GM23338 (cell line): ENCODE data around the gene PNPLA3. TPM values are rescaled to one million over a fixed set of nuclear protein-coding genes. Genes with fewer than 3 reads are reported as not detected.

ENCODE experiments used
- ATAC-seq: fragments of 200-7000 bp; cut with Tn5 transposase; 3 replicates; pipeline ENCODE4 v1.9.1; 2020
- DNase-seq: peaks from one replicate; pipeline ENCODE4 v3.0.0-alpha.2; 2015; ENCODE audit warnings: low spot score
- H2AFZ ChIP-seq: fragments of 200-600 bp; sonication (generic); 2 replicates; pipeline ENCODE4 v1.8.0; 2016; ENCODE audit warnings: antibody characterized with exemption, mild to moderate bottlenecking, moderate library complexity
- H3F3A ChIP-seq: fragments of 200-600 bp; sonication (generic); replicated peaks from 2 replicates; pipeline ENCODE4 v1.8.0; 2017; ENCODE audit warnings: antibody characterized with exemption, mixed run types, low read depth
- H3K27ac ChIP-seq: fragments of 200-600 bp; sonication (generic); 2 replicates; pipeline ENCODE4 v1.6.1; 2016; ENCODE audit warnings: low read depth
- H3K27me3 ChIP-seq: fragments of 200-600 bp; sonication (generic); 2 replicates; pipeline ENCODE4 v1.8.0; 2016; ENCODE audit warnings: mild to moderate bottlenecking, mixed run types, moderate library complexity; ENCODE audit not compliant: insufficient read depth
- H3K36me3 ChIP-seq: fragments of 200-600 bp; sonication (generic); 2 replicates; pipeline ENCODE4 v1.8.0; 2016; ENCODE audit warnings: mild to moderate bottlenecking; ENCODE audit not compliant: insufficient read depth
- H3K4me1 ChIP-seq: fragments of 200-600 bp; sonication (generic); 2 replicates; pipeline ENCODE4 v1.8.0; 2016; ENCODE audit warnings: mild to moderate bottlenecking, moderate library complexity; ENCODE audit not compliant: insufficient read depth
- H3K4me2 ChIP-seq: fragments of 200-600 bp; sonication (generic); 2 replicates; pipeline ENCODE4 v1.7.1; 2017; ENCODE audit warnings: mixed run types
- H3K4me3 ChIP-seq: fragments of 200-600 bp; sonication (generic); 2 replicates; pipeline ENCODE4 v1.6.1; 2016; ENCODE audit warnings: mixed run types
- H3K79me2 ChIP-seq: fragments of 200-600 bp; sonication (generic); replicated peaks from 2 replicates; pipeline ENCODE4 v1.8.0; 2017; ENCODE audit warnings: mild to moderate bottlenecking; ENCODE audit not compliant: insufficient read depth
- H3K9me2 ChIP-seq: fragments of 200-600 bp; sonication (generic); 2 replicates; pipeline ENCODE4 v1.8.0; 2017; ENCODE audit not compliant: insufficient read depth
- H4K20me1 ChIP-seq: fragments of 200-600 bp; sonication (generic); replicated peaks from 2 replicates; pipeline ENCODE4 v1.8.0; 2017; ENCODE audit warnings: mild to moderate bottlenecking; ENCODE audit not compliant: insufficient read depth
- H3K27ac Mint-ChIP-seq: 2 replicates; pipeline ENCODE4 v1.8.0; 2020; ENCODE audit warnings: inconsistent platforms, mild to moderate bottlenecking, moderate library complexity, mixed read lengths
- H3K27me3 Mint-ChIP-seq: 3 replicates; pipeline ENCODE4 v1.8.0; 2022; ENCODE audit warnings: low read depth, mild to moderate bottlenecking, moderate library complexity, mixed read lengths, inconsistent platforms; ENCODE audit not compliant: insufficient read depth, poor library complexity
- H3K36me3 Mint-ChIP-seq: 3 replicates; pipeline ENCODE4 v1.8.0; 2021; ENCODE audit warnings: low read depth, mild to moderate bottlenecking, inconsistent platforms, moderate library complexity, mixed read lengths
- H3K4me1 Mint-ChIP-seq: 3 replicates; pipeline ENCODE4 v1.8.0; 2020; ENCODE audit warnings: mild to moderate bottlenecking, inconsistent platforms, mixed read lengths
- H3K4me3 Mint-ChIP-seq: 3 replicates; pipeline ENCODE4 v1.8.0; 2021; ENCODE audit warnings: moderate library complexity, mild to moderate bottlenecking, inconsistent platforms, mixed read lengths
- H3K9me3 Mint-ChIP-seq: 3 replicates; pipeline ENCODE4 v1.8.0; 2020; ENCODE audit warnings: moderate library complexity, mild to moderate bottlenecking, inconsistent platforms, mixed read lengths
- EZH2 ChIP-seq: fragments of 200-600 bp; sonication (generic); IDR thresholded peaks from one replicate; pipeline ENCODE4 v1.8.0; 2017; ENCODE audit warnings: antibody characterized with exemption, mild to moderate bottlenecking, low read depth; ENCODE audit not compliant: unreplicated experiment
- JUNB ChIP-seq: IDR thresholded peaks from one replicate; pipeline ENCODE4 v1.6.1; 2016; ENCODE audit warnings: antibody characterized with exemption; ENCODE audit not compliant: unreplicated experiment
- NANOG ChIP-seq: IDR thresholded peaks from 2 replicates; pipeline ENCODE4 v1.6.1; 2016; ENCODE audit warnings: antibody characterized with exemption, borderline replicate concordance
- POLR2AphosphoS5 ChIP-seq: IDR thresholded peaks from 2 replicates; pipeline ENCODE4 v1.6.1; 2016; ENCODE audit warnings: antibody characterized with exemption, low read depth
- STAT1 ChIP-seq: IDR thresholded peaks from one replicate; pipeline ENCODE4 v1.6.1; 2016; ENCODE audit warnings: antibody characterized with exemption; ENCODE audit not compliant: unreplicated experiment
- ZNF114 ChIP-seq: fragments of 250-450 bp; sonication (Bioruptor Pico); IDR thresholded peaks from 2 replicates; pipeline ENCODE4 v1.5.0; 2020; ENCODE audit warnings: mild to moderate bottlenecking, moderate library complexity
- ZNF331 ChIP-seq: fragments of 250-450 bp; sonication (Bioruptor Pico); IDR thresholded peaks from 2 replicates; pipeline ENCODE4 v1.5.0; 2020; ENCODE audit warnings: low read depth, mild to moderate bottlenecking, moderate library complexity
- polyA plus RNA-seq: library from polyadenylated mRNA; unstranded; fragments of >200 nt; fragmentation: Nextera tagmentation; extraction: Ambion mirVana; gene quantifications from 2 replicates; pipeline ENCODE4 v1.2.1, GENCODE V29; 2016
- total RNA-seq: library from RNA; depleted of rRNA; stranded (reverse); fragments of >200 nt; shearing (Covaris generic); gene quantifications from 2 replicates; pipeline ENCODE4 v1.2.3, GENCODE V29; 2014
- TF ChIP-seq, protein P1 (sequence below), 2 experiments: fragments of 200-600 bp in 1 of 2; sonication (generic) in 1 of 2; conservative IDR thresholded peaks; 2 replicates each; pipeline versions ENCODE4 v1.5.1 to v1.6.1; 2016 to 2017; ENCODE audit warnings: antibody characterized with exemption in 2 of 2, low read depth in 2 of 2, mild to moderate bottlenecking in 2 of 2, moderate library complexity in 1 of 2
- TF ChIP-seq, protein P2 (sequence below): fragments of 250-450 bp; sonication (Bioruptor Pico); IDR thresholded peaks from 2 replicates; pipeline ENCODE4 v1.5.0; 2020; ENCODE audit warnings: mild to moderate bottlenecking, moderate library complexity

Gene PNPLA3
- total and polyA plus RNA-seq, 2 experiments from 2014 or later, result 17.7 to 23.4 TPM

DNA sequence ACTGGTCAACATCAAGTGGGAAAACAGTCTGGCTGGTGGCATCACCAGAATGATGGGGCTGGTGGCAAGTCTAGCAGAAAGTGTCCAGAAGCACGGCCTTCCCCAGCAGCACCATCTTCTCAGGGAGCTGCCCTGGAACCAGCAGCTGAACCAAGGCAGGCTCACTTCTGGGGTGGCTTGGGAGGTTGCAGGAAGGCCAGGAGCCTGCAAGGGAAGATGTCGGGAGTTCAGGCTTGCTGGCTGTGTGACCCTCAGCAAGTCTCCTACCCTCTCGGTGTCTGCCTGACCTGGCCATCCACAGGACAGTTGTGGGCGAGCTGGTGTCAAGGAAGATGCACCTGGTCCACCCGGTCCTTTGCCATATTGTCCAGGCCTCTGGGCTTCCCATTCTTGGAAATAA, 29.5 kb upstream of the PNPLA3 start:
- Histone ChIP-seq H3K36me3 (no peaks in the 10 kb centered on the region), H3K4me3 (no peak overlapping the region), H3K9me2 (no peaks in the 10 kb centered on the region), H3K4me2 (no peak overlapping the region), H3K27me3 (peaks cover 6% of the 10 kb centered on the region), H3K27ac (no peak overlapping the region), H4K20me1 (0 out of 2 replicates have a peak, but pooled peaks cover 3% of the 10 kb centered on the region), H3K4me1 (no peaks in the 10 kb centered on the region), H3K79me2 (no peaks in the 10 kb centered on the region), H3F3A (no peaks in the 10 kb centered on the region; the same call in 1 of the 2 replicates), H2AFZ (no peak overlapping the region)
- ATAC-seq, result no peak
- no peak for TF ChIP-seq STAT1
- no peak for DNase-seq
- H3K4me1 Mint-ChIP-seq, result peaks cover 6% of the 10 kb centered on the region; the same call in 2 of the 3 replicates
- no peak overlapping the region for H3K4me3 Mint-ChIP-seq
- H3K27ac Mint-ChIP-seq, result no peak overlapping the region
- H3K36me3 Mint-ChIP-seq, result no peaks in the 10 kb centered on the region
- no peaks in the 10 kb centered on the region for H3K9me3 Mint-ChIP-seq
- H3K27me3 Mint-ChIP-seq, result peaks cover 15% of the 10 kb centered on the region

DNA sequence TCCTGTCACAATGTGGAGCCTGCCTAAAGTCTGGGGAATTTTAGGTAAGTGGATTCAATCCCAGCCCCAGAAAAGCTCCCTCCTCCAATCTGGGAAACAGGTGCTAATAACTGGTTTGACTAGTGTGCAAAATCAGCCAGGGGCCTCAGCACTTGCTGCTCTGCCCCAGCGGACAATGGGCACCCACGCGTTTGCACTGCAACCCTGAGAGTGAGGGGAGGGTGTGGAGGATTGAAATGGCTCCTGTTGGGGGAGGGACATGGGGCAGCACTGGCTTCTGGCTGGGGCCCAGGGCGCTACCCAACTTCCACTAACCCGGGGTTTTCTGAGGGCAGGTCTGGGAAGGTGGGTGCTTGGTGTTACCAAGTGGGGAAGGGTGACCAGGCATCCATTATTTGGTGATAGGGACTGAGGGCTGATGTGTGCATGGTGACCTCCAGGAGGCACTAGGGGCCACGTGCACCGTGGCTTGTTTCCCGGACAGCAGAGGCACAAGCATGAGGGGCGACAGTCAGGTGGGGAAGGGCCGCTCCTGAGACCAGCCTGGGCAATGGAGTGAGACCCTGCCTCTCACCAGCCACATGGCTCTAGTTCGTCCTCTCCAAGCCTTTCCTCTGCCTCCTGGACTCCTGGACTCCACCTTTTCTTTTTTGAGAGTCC, 27.5 kb upstream of the PNPLA3 start:
- TF ChIP-seq, protein P1, sequence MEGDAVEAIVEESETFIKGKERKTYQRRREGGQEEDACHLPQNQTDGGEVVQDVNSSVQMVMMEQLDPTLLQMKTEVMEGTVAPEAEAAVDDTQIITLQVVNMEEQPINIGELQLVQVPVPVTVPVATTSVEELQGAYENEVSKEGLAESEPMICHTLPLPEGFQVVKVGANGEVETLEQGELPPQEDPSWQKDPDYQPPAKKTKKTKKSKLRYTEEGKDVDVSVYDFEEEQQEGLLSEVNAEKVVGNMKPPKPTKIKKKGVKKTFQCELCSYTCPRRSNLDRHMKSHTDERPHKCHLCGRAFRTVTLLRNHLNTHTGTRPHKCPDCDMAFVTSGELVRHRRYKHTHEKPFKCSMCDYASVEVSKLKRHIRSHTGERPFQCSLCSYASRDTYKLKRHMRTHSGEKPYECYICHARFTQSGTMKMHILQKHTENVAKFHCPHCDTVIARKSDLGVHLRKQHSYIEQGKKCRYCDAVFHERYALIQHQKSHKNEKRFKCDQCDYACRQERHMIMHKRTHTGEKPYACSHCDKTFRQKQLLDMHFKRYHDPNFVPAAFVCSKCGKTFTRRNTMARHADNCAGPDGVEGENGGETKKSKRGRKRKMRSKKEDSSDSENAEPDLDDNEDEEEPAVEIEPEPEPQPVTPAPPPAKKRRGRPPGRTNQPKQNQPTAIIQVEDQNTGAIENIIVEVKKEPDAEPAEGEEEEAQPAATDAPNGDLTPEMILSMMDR (conservative IDR thresholded peaks at IDR 0.05; ENCODE audit: low read depth in 2 of 2), result peak; percentile 32 to 59
- TF ChIP-seq POLR2AphosphoS5, result no peak
- no peak overlapping the region for H3K4me3 ChIP-seq
- DNase-seq, result peak; percentile 60
- no peak overlapping the region for H3K27ac Mint-ChIP-seq
- H4K20me1 ChIP-seq, result no peaks in the 10 kb centered on the region
- H3F3A ChIP-seq, result no peaks in the 10 kb centered on the region; the same call in 1 of the 2 replicates
- no peaks in the 10 kb centered on the region; the same call in 2 of the 3 replicates for H3K4me1 Mint-ChIP-seq
- no peaks in the 10 kb centered on the region for H3K27me3 ChIP-seq
- ATAC-seq, result peak; percentile 7
- H3K4me2 ChIP-seq, result no peak overlapping the region
- peak overlapping the region; percentile 93 for H2AFZ ChIP-seq
- no peaks in the 10 kb centered on the region for H3K36me3 Mint-ChIP-seq
- peaks cover 15% of the 10 kb centered on the region for H3K27me3 Mint-ChIP-seq
- no peaks in the 10 kb centered on the region for H3K36me3 ChIP-seq
- H3K4me3 Mint-ChIP-seq, result no peak overlapping the region
- H3K4me1 ChIP-seq, result no peaks in the 10 kb centered on the region
- H3K79me2 ChIP-seq, result no peaks in the 10 kb centered on the region
- no peak overlapping the region for H3K27ac ChIP-seq
- no peaks in the 10 kb centered on the region for H3K9me3 Mint-ChIP-seq
- no peaks in the 10 kb centered on the region for H3K9me2 ChIP-seq

DNA sequence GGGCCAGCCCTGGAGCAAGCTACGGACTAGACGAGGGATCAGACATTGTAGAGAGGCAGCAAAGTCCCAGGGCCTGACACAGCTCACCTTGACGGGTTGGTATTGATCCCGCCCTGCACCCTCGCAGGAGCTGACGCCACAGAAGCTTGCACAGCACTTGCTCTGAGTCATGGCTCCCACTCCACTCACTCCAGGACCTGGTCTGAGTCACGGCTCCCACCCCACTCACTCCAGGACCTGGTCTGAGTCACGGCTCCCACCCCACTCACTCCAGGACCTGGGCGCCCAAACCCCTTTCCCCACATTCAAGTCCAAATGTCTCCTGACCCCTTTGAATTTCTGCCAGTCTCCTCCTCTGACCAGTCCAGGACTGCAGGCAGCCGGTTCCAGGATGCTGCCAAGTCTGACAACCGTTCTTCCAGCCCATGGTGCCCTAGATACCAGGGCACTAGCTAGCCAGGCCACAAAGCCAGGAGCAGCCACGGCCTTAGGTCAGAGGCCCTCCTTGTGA, 25.8 kb upstream of the PNPLA3 start:
- Histone ChIP-seq H3K27me3 (no peaks in the 10 kb centered on the region), H3K4me2 (no peak overlapping the region), H3K4me1 (no peaks in the 10 kb centered on the region), H2AFZ (no peak overlapping the region), H3K9me2 (no peaks in the 10 kb centered on the region), H4K20me1 (no peaks in the 10 kb centered on the region), H3K36me3 (no peaks in the 10 kb centered on the region), H3K27ac (no peak overlapping the region), H3K4me3 (no peak overlapping the region), H3K79me2 (no peaks in the 10 kb centered on the region), H3F3A (no peaks in the 10 kb centered on the region)
- Mint-ChIP-seq H3K4me3 (no peak overlapping the region), H3K27me3 (peaks cover 11% of the 10 kb centered on the region), H3K4me1 (no peaks in the 10 kb centered on the region; the same call in 2 of the 3 replicates), H3K36me3 (no peaks in the 10 kb centered on the region), H3K9me3 (no peaks in the 10 kb centered on the region), H3K27ac (no peak overlapping the region)
- ATAC-seq (no peak), DNase-seq (no peak)
- TF ChIP-seq NANOG (no peak), JUNB (no peak), ZNF331 (CRISPR knock-in tag) (no peak), EZH2 (no peak), ZNF114 (CRISPR knock-in tag) (no peak)
- TF ChIP-seq, protein P2, sequence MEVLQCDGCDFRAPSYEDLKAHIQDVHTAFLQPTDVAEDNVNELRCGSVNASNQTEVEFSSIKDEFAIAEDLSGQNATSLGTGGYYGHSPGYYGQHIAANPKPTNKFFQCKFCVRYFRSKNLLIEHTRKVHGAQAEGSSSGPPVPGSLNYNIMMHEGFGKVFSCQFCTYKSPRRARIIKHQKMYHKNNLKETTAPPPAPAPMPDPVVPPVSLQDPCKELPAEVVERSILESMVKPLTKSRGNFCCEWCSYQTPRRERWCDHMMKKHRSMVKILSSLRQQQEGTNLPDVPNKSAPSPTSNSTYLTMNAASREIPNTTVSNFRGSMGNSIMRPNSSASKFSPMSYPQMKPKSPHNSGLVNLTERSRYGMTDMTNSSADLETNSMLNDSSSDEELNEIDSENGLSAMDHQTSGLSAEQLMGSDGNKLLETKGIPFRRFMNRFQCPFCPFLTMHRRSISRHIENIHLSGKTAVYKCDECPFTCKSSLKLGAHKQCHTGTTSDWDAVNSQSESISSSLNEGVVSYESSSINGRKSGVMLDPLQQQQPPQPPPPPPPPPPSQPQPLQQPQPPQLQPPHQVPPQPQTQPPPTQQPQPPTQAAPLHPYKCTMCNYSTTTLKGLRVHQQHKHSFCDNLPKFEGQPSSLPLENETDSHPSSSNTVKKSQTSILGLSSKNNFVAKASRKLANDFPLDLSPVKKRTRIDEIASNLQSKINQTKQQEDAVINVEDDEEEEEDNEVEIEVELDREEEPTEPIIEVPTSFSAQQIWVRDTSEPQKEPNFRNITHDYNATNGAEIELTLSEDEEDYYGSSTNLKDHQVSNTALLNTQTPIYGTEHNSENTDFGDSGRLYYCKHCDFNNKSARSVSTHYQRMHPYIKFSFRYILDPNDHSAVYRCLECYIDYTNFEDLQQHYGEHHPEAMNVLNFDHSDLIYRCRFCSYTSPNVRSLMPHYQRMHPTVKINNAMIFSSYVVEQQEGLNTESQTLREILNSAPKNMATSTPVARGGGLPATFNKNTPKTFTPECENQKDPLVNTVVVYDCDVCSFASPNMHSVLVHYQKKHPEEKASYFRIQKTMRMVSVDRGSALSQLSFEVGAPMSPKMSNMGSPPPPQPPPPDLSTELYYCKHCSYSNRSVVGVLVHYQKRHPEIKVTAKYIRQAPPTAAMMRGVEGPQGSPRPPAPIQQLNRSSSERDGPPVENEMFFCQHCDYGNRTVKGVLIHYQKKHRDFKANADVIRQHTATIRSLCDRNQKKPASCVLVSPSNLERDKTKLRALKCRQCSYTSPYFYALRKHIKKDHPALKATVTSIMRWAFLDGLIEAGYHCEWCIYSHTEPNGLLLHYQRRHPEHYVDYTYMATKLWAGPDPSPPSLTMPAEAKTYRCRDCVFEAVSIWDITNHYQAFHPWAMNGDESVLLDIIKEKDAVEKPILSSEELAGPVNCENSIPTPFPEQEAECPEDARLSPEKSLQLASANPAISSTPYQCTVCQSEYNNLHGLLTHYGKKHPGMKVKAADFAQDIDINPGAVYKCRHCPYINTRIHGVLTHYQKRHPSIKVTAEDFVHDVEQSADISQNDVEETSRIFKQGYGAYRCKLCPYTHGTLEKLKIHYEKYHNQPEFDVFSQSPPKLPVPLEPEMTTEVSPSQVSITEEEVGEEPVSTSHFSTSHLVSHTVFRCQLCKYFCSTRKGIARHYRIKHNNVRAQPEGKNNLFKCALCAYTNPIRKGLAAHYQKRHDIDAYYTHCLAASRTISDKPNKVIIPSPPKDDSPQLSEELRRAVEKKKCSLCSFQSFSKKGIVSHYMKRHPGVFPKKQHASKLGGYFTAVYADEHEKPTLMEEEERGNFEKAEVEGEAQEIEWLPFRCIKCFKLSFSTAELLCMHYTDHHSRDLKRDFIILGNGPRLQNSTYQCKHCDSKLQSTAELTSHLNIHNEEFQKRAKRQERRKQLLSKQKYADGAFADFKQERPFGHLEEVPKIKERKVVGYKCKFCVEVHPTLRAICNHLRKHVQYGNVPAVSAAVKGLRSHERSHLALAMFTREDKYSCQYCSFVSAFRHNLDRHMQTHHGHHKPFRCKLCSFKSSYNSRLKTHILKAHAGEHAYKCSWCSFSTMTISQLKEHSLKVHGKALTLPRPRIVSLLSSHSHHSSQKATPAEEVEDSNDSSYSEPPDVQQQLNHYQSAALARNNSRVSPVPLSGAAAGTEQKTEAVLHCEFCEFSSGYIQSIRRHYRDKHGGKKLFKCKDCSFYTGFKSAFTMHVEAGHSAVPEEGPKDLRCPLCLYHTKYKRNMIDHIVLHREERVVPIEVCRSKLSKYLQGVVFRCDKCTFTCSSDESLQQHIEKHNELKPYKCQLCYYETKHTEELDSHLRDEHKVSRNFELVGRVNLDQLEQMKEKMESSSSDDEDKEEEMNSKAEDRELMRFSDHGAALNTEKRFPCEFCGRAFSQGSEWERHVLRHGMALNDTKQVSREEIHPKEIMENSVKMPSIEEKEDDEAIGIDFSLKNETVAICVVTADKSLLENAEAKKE (CRISPR knock-in tag), result no peak
